Measurements from ENCODE around the gene DCAF8. TPM values are rescaled to one million over a fixed set of nuclear protein-coding genes. Genes with fewer than 3 reads are reported as not detected.

Gene DCAF8
- total and polyA plus RNA-seq, 2 experiments from 2014 or later: 151 to 210 TPM

DNA sequence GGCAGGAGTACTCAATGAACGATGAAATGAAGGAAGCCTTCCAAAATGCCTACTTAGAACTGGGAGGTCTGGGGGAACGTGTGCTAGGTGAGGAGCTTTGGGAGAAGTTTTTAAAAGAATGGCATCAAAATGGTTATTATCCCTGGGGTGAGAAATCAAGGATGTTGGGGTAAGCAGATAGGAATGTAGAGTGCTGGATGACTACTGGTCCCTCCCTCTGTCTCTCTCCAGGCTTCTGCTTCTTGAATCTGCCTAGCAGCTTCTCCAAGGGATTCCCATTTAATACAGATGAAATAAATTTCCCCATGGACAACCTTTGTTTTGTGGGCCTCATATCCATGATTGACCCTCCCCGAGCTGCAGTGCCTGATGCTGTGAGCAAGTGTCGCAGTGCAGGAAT is 91.0 kb downstream of the DCAF8 start:
- no peaks in the 10 kb centered on the region for H3K9me3 ChIP-seq (ENCODE audit: low read depth)
- H3K4me3 ChIP-seq: no peak overlapping the region
- no peaks in the 10 kb centered on the region for H3K27me3 ChIP-seq
- H3K27ac ChIP-seq: no peak overlapping the region
- DNase-seq (ENCODE audit: low read depth in 1 of 2, low spot score in 1 of 2): peak in 1 of 2 donors; percentile 8
- peaks cover 20% of the 10 kb centered on the region for H3K4me1 ChIP-seq (ENCODE audit: low read depth)
- no peaks in the 10 kb centered on the region for H3K36me3 ChIP-seq
- TF ChIP-seq, protein P1, sequence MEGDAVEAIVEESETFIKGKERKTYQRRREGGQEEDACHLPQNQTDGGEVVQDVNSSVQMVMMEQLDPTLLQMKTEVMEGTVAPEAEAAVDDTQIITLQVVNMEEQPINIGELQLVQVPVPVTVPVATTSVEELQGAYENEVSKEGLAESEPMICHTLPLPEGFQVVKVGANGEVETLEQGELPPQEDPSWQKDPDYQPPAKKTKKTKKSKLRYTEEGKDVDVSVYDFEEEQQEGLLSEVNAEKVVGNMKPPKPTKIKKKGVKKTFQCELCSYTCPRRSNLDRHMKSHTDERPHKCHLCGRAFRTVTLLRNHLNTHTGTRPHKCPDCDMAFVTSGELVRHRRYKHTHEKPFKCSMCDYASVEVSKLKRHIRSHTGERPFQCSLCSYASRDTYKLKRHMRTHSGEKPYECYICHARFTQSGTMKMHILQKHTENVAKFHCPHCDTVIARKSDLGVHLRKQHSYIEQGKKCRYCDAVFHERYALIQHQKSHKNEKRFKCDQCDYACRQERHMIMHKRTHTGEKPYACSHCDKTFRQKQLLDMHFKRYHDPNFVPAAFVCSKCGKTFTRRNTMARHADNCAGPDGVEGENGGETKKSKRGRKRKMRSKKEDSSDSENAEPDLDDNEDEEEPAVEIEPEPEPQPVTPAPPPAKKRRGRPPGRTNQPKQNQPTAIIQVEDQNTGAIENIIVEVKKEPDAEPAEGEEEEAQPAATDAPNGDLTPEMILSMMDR (IDR thresholded peaks at IDR 0.05; ENCODE audit: low read depth, low read length): no peak

- Histone ChIP-seq H3K27me3 (no peaks in the 10 kb centered on the region), H3K4me1 (ENCODE audit: low read depth) (peaks cover 20% of the 10 kb centered on the region)
These were observed 92.6 kb downstream of the DCAF8 start for GRCh38 chr1:160169553-160170399.

DNA sequence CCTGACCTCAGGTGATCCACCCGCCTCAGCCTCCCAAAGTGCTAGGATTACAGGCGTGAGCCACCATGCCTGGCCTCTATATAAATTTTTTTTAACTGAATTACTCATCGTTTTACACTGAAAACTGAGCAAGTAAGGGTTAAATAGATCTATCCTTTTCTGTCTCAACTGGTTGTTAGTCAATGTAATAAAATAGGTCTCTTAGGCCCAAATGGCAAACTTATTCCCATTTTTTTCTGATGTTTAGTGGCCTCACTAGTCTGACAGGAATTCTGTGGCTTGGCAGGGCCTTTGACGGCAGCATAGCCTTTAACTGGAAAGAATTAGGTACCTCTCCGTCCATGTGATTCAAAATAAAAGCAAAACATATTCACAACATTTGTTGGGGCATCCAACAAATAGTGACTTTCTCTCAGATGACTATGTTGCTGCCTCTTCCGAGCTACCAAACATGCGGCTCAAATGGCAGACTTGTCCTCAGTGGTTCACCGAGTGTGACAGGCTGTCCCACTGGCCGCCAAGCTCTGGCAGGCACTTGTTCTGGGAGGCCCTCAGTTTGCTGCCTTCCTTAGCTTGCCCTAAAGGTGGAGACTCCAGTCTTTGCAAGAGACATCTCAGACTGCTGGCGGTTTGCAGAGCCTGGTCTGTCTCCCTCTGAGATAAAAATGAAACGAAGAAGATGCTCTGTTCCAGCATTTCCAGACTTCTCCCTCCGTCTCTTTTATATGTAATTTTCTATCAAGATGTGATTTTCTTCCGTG is 93.6 kb downstream of the DCAF8 start:
- Histone ChIP-seq H3K27me3 (no peaks in the 10 kb centered on the region), H3K27ac (no peak overlapping the region), H3K9me3 (ENCODE audit: low read depth) (no peaks in the 10 kb centered on the region), H3K4me3 (no peak overlapping the region), H3K36me3 (no peaks in the 10 kb centered on the region), H3K4me1 (ENCODE audit: low read depth) (peaks cover 20% of the 10 kb centered on the region)
- DNase-seq (ENCODE audit: low read depth in 1 of 2, low spot score in 1 of 2): peak in 1 of 2 donors; percentile 30
- TF ChIP-seq, protein P1 (IDR thresholded peaks at IDR 0.05; ENCODE audit: low read depth, low read length): no peak

More at GRCh38 chr1:160169553-160170399, 92.6 kb downstream of the DCAF8 start:
- H3K36me3 ChIP-seq: no peaks in the 10 kb centered on the region
- H3K27ac ChIP-seq: no peak overlapping the region
- H3K9me3 ChIP-seq (ENCODE audit: low read depth): no peaks in the 10 kb centered on the region
- TF ChIP-seq, protein P1 (IDR thresholded peaks at IDR 0.05; ENCODE audit: low read depth, low read length): no peak
- no peak overlapping the region for H3K4me3 ChIP-seq
- no peak for DNase-seq (ENCODE audit: low read depth in 1 of 2, low spot score in 1 of 2)

DNA sequence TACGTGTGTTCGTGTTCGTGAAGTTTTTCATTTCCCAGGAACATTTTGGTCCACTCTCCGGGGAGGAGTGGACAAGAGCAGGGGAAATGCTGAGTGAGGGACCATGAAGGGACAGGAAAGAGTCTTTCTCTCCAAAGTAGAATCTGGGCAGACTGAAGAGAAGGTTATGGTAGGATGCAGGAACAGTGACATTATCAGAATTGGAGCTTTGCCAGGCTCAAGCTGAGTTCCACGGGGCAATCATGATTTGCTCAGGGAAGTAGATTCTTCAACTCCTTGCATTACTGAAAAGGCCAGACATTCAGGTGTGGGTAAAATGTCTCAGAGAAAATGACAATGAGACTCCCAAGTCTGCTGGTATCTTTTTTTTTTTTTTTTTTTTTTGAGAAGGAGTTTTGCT is 94.3 kb downstream of the DCAF8 start:
- H3K9me3 ChIP-seq (ENCODE audit: low read depth): no peaks in the 10 kb centered on the region
- no peak overlapping the region for H3K4me3 ChIP-seq
- H3K27me3 ChIP-seq: no peaks in the 10 kb centered on the region
- H3K4me1 ChIP-seq (ENCODE audit: low read depth): peaks cover 20% of the 10 kb centered on the region
- peak overlapping the region; percentile 26 for H3K27ac ChIP-seq
- TF ChIP-seq, protein P1 (IDR thresholded peaks at IDR 0.05; ENCODE audit: low read depth, low read length): no peak
- H3K36me3 ChIP-seq: no peaks in the 10 kb centered on the region
- DNase-seq (ENCODE audit: low read depth in 1 of 2, low spot score in 1 of 2): peak in 1 of 2 donors; percentile 36

GRCh38 chr1:160167580-160167979 is 94.8 kb downstream of the DCAF8 start:
- TF ChIP-seq, protein P1 (IDR thresholded peaks at IDR 0.05; ENCODE audit: low read depth, low read length): no peak
- H3K4me1 ChIP-seq (ENCODE audit: low read depth): peaks cover 20% of the 10 kb centered on the region
- no peaks in the 10 kb centered on the region for H3K9me3 ChIP-seq (ENCODE audit: low read depth)
- H3K27ac ChIP-seq: peak overlapping the region; percentile 26
- no peaks in the 10 kb centered on the region for H3K27me3 ChIP-seq
- H3K4me3 ChIP-seq: no peak overlapping the region
- no peaks in the 10 kb centered on the region for H3K36me3 ChIP-seq
- DNase-seq (ENCODE audit: low read depth in 1 of 2, low spot score in 1 of 2): no peak

Data from cardiac muscle cell (in vitro differentiated cells and primary cell).